ENCODE data around the gene HECTD4. TPM values are rescaled to one million over a fixed set of nuclear protein-coding genes. Genes with fewer than 3 reads are reported as not detected.

HECTD4 gene
- total and polyA plus RNA-seq, 2 experiments from 2014 or later, result 25.7 to 36.9 TPM

DNA sequence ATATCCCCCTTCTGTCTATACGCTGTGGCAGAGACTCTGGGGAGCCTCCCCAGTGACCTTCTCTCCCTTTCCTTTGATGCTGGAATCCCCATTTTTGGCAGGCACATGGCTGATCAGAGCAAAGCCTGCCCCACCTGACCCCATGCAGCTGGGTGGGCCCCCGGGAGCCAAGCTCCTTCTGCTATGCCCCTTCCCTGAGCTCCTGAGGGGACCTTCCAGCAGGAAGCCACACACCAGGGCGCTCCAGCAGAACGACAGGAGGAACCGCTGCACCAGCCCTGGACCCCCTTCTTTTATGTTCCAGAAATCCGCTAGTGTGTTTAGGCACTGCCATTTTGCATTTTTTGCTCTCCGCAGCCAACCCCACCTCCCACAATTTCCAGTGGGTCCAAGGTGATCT lies 212.3 kb downstream of the HECTD4 start:
- H4K20me1 ChIP-seq (replicated peaks; ENCODE audit: insufficient read depth), result no peaks in the 10 kb centered on the region
- ATAC-seq (no peak), DNase-seq (ENCODE audit: low spot score) (no peak)
- H2AFZ ChIP-seq, result no peak overlapping the region
- H3K4me3 ChIP-seq, result no peak overlapping the region
- Mint-ChIP-seq H3K4me3 (no peak overlapping the region), H3K27ac (peak overlapping the region; percentile 74), H3K36me3 (ENCODE audit: low read depth) (peaks cover 13% of the 10 kb centered on the region), H3K9me3 (no peaks in the 10 kb centered on the region), H3K4me1 (peaks cover 3% of the 10 kb centered on the region; the same call in 1 of the 3 replicates), H3K27me3 (ENCODE audit: insufficient read depth, low read depth, poor library complexity) (peaks cover 16% of the 10 kb centered on the region)
- H3K79me2 ChIP-seq (replicated peaks; ENCODE audit: insufficient read depth), result no peaks in the 10 kb centered on the region
- no peaks in the 10 kb centered on the region for H3K9me2 ChIP-seq (ENCODE audit: insufficient read depth)
- TF ChIP-seq EZH2phosphoT487 (IDR thresholded peaks at IDR 0.05; ENCODE audit: unreplicated experiment), result no peak
- TF ChIP-seq REST (IDR thresholded peaks at IDR 0.05; ENCODE audit: unreplicated experiment), result no peak
- no peak for TF ChIP-seq JUNB (IDR thresholded peaks at IDR 0.05; ENCODE audit: unreplicated experiment)
- TF ChIP-seq STAT1 (IDR thresholded peaks at IDR 0.05; ENCODE audit: unreplicated experiment), result no peak
- TF ChIP-seq, protein P1, sequence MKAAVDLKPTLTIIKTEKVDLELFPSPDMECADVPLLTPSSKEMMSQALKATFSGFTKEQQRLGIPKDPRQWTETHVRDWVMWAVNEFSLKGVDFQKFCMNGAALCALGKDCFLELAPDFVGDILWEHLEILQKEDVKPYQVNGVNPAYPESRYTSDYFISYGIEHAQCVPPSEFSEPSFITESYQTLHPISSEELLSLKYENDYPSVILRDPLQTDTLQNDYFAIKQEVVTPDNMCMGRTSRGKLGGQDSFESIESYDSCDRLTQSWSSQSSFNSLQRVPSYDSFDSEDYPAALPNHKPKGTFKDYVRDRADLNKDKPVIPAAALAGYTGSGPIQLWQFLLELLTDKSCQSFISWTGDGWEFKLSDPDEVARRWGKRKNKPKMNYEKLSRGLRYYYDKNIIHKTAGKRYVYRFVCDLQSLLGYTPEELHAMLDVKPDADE (IDR thresholded peaks at IDR 0.05), result no peak
- TF ChIP-seq NANOG (IDR thresholded peaks at IDR 0.05; ENCODE audit: borderline replicate concordance), result no peak
- no peak for TF ChIP-seq EZH2 (IDR thresholded peaks at IDR 0.05; ENCODE audit: low read depth, unreplicated experiment)
- TF ChIP-seq, protein P2, sequence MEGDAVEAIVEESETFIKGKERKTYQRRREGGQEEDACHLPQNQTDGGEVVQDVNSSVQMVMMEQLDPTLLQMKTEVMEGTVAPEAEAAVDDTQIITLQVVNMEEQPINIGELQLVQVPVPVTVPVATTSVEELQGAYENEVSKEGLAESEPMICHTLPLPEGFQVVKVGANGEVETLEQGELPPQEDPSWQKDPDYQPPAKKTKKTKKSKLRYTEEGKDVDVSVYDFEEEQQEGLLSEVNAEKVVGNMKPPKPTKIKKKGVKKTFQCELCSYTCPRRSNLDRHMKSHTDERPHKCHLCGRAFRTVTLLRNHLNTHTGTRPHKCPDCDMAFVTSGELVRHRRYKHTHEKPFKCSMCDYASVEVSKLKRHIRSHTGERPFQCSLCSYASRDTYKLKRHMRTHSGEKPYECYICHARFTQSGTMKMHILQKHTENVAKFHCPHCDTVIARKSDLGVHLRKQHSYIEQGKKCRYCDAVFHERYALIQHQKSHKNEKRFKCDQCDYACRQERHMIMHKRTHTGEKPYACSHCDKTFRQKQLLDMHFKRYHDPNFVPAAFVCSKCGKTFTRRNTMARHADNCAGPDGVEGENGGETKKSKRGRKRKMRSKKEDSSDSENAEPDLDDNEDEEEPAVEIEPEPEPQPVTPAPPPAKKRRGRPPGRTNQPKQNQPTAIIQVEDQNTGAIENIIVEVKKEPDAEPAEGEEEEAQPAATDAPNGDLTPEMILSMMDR (conservative IDR thresholded peaks at IDR 0.05; ENCODE audit: low read depth in 2 of 2), result no peak
- no peak for TF ChIP-seq POLR2AphosphoS5 (IDR thresholded peaks at IDR 0.05; ENCODE audit: low read depth)
- TF ChIP-seq ZNF331 (CRISPR knock-in tag; IDR thresholded peaks at IDR 0.05; ENCODE audit: low read depth), result no peak
- no peak for TF ChIP-seq ZNF114 (CRISPR knock-in tag; IDR thresholded peaks at IDR 0.05)
- no peak for TF ChIP-seq CREB1 (CRISPR knock-in tag; IDR thresholded peaks at IDR 0.05; ENCODE audit: low read depth)
- TF ChIP-seq ZNF462 (CRISPR knock-in tag; IDR thresholded peaks at IDR 0.05), result no peak
- H3K36me3 ChIP-seq (ENCODE audit: insufficient read depth), result no peaks in the 10 kb centered on the region; the same call in 1 of the 2 replicates
- no peaks in the 10 kb centered on the region for H3K4me1 ChIP-seq (ENCODE audit: insufficient read depth)
- H3K27ac ChIP-seq (ENCODE audit: low read depth), result no peak overlapping the region
- H3K4me2 ChIP-seq, result no peak overlapping the region
- no peaks in the 10 kb centered on the region for H3F3A ChIP-seq (replicated peaks; ENCODE audit: low read depth)
- H3K27me3 ChIP-seq (ENCODE audit: insufficient read depth), result no peaks in the 10 kb centered on the region

Data from GM23338 (cell line).